Endothelial cell of umbilical vein (primary cell): ENCODE results near the gene HEXIM2. TPM values are rescaled to one million over a fixed set of nuclear protein-coding genes. Genes with fewer than 3 reads are reported as not detected.

Experiments
- BruUV-seq: library from RNA; stranded (reverse); fragments of 400-500 nt; replicated peaks from 2 replicates; lab custom pipeline; 2021; lab: Mats Ljungman, UMichigan
- CTCF ChIA-PET: fragments of 300-600, 350-600 bp; sonication (Branson Sonifier 250); formaldehyde crosslinking; loops from one replicate; lab custom pipeline; 2021; ENCODE audit warnings: antibody characterized with exemption, inconsistent platforms; lab: Charles Lee
- POLR2A ChIA-PET: fragments of 300-600, 350-600 bp; sonication (Branson Sonifier 250); formaldehyde crosslinking; loops from one replicate; lab custom pipeline; 2021; ENCODE audit warnings: antibody characterized with exemption, inconsistent platforms; lab: Charles Lee
- DNase-seq: peaks from one replicate; pipeline ENCODE4 v3.0.0-alpha.2; 2011; ENCODE audit warnings: low read depth, low spot score
- FAIRE-seq: peaks from 2 replicates; lab custom pipeline; 2011; peaks lifted over from hg19 to GRCh38; lab: Jason Lieb, UNC
- H2AFZ ChIP-seq: 2 replicates; pipeline ENCODE4 v1.6.0; 2012; ENCODE audit warnings: low read depth, low read length, control low read depth, inconsistent platforms
- H3K27ac ChIP-seq: 2 replicates; pipeline ENCODE4 v1.5.1; 2011; ENCODE audit warnings: low read depth, mild to moderate bottlenecking, control low read depth, low read length, moderate library complexity; ENCODE audit not compliant: insufficient read depth
- H3K27me3 ChIP-seq, 2 experiments: 2 replicates each; pipeline versions ENCODE4 v1.6.0 to v1.6.1; 2011; ENCODE audit warnings: low read length in 2 of 2, mixed read lengths in 1 of 2; ENCODE audit not compliant: control insufficient read depth in 2 of 2, insufficient read depth in 2 of 2
- H3K36me3 ChIP-seq, 2 experiments: 2 replicates in 1 of 2; 3 replicates in 1 of 2; pipeline ENCODE4 v1.5.1; 2011; ENCODE audit warnings: low read length in 2 of 2, mild to moderate bottlenecking in 1 of 2, moderate library complexity in 1 of 2; ENCODE audit not compliant: control insufficient read depth in 2 of 2, insufficient read depth in 2 of 2; ENCODE audit errors: extremely low read depth in 1 of 2
- H3K4me1 ChIP-seq: 3 replicates; pipeline ENCODE4 v1.5.1; 2011; ENCODE audit warnings: mild to moderate bottlenecking, low read length; ENCODE audit not compliant: control insufficient read depth, insufficient read depth; ENCODE audit errors: extremely low read depth
- H3K4me2 ChIP-seq: 2 replicates; pipeline ENCODE4 v1.6.1; 2011; ENCODE audit warnings: low read length, control low read depth, mixed read lengths; ENCODE audit not compliant: insufficient read depth
- H3K4me3 ChIP-seq, 3 experiments: fragments of 200-600 bp in 1 of 3; sonication (generic), shearing (Covaris generic) in 1 of 3; replicated peaks in 1 of 3; 2 replicates each; pipeline ENCODE4 v1.5.1; 2011 to 2016; ENCODE audit warnings: control low read depth in 3 of 3, low read length in 3 of 3, mild to moderate bottlenecking in 2 of 3, inconsistent platforms in 1 of 3, low read depth in 1 of 3, moderate library complexity in 1 of 3; ENCODE audit not compliant: insufficient read depth in 1 of 3
- H3K79me2 ChIP-seq: 2 replicates; pipeline ENCODE4 v1.6.0; 2012; ENCODE audit warnings: low read length, inconsistent platforms; ENCODE audit not compliant: control insufficient read depth, insufficient read depth
- H3K9ac ChIP-seq: replicated peaks from 2 replicates; pipeline ENCODE3; 2011; ENCODE audit warnings: low read length, control low read depth; ENCODE audit not compliant: insufficient read depth; ENCODE audit errors: extremely low read depth
- H3K9me1 ChIP-seq: replicated peaks from 3 replicates; pipeline ENCODE4 v1.6.0; 2011; ENCODE audit warnings: mild to moderate bottlenecking, low read length; ENCODE audit not compliant: control insufficient read depth, insufficient read depth; ENCODE audit errors: extremely low read depth
- H3K9me3 ChIP-seq: replicated peaks from 2 replicates; pipeline ENCODE4 v1.5.1; 2012; ENCODE audit warnings: low read length, inconsistent platforms; ENCODE audit not compliant: control insufficient read depth, insufficient read depth
- H4K20me1 ChIP-seq: replicated peaks from 2 replicates; pipeline ENCODE3; 2011; ENCODE audit warnings: mild to moderate bottlenecking, low read length; ENCODE audit not compliant: control insufficient read depth, insufficient read depth; ENCODE audit errors: extremely low read depth
- EZH2 ChIP-seq: IDR thresholded peaks from 2 replicates; pipeline ENCODE4 v1.6.1; 2012; ENCODE audit warnings: borderline replicate concordance, low read depth, mild to moderate bottlenecking, moderate library complexity, low read length, inconsistent platforms; ENCODE audit not compliant: severe bottlenecking
- FOS ChIP-seq: IDR thresholded peaks from 2 replicates; pipeline ENCODE4 v1.6.1; 2011; ENCODE audit warnings: mild to moderate bottlenecking, low read length, moderate library complexity, borderline replicate concordance; ENCODE audit not compliant: insufficient read depth
- GATA2 ChIP-seq: IDR thresholded peaks from 2 replicates; pipeline ENCODE4 v1.7.0; 2011; ENCODE audit warnings: low read depth, mild to moderate bottlenecking, moderate library complexity, mixed read lengths, low read length; ENCODE audit not compliant: insufficient read length, insufficient read depth
- JUN ChIP-seq: IDR thresholded peaks from 2 replicates; pipeline ENCODE4 v1.6.1; 2011; ENCODE audit warnings: borderline replicate concordance, low read depth; ENCODE audit not compliant: insufficient read length, insufficient read depth
- MAX ChIP-seq: IDR thresholded peaks from 2 replicates; pipeline ENCODE4 v1.6.1; 2011; ENCODE audit not compliant: insufficient read depth, insufficient read length
- MYC ChIP-seq: IDR thresholded peaks from one replicate; pipeline ENCODE4 v1.6.1; 2011; ENCODE audit warnings: mild to moderate bottlenecking, low read depth, low read length
- POLR2A ChIP-seq: IDR thresholded peaks from 2 replicates; pipeline ENCODE4 v1.6.1; 2012; ENCODE audit warnings: low read depth, mild to moderate bottlenecking, control low read depth, low read length
- dilution Hi-C: fragments of 300-500 bp; cut with MboI; formaldehyde crosslinking; loops from one replicate; pipeline ENCODE4 v1.15.0; 2019; ENCODE audit warnings: low sequenced_read_pairs; ENCODE audit not compliant: extremely low pct_ligation_motif_present
- intact Hi-C: fragments of 100-400 bp; cut with micrococcal nuclease; formaldehyde crosslinking; loops from one replicate; pipeline ENCODE4 v1.10.0; 2022
- polyA plus RNA-seq, 4 experiments: library from polyadenylated mRNA; depleted of rRNA in 3 of 4; stranded (reverse) in 3 of 4; unstranded in 1 of 4; fragments of >200 nt; gene quantifications; 2 replicates each; pipeline versions ENCODE4 v1.2.1 to v1.2.3, GENCODE V29; 2011 to 2012; ENCODE audit warnings: missing spikeins in 1 of 4
- total RNA-seq: library from RNA; stranded (reverse); gene quantifications from 2 replicates; pipeline ENCODE4 v1.2.3, GENCODE V29; 2021
- TF ChIP-seq, protein P1 (sequence below), 2 donors: IDR thresholded peaks; 1 replicate in 1 of 2; 2 replicates in 1 of 2; pipeline ENCODE4 v1.5.1; 2011; ENCODE audit warnings: low read length in 2 of 2, mild to moderate bottlenecking in 2 of 2, moderate library complexity in 2 of 2, control low read depth in 1 of 2, inconsistent platforms in 1 of 2, low read depth in 1 of 2; ENCODE audit not compliant: insufficient read depth in 1 of 2; ENCODE audit errors: extremely low read depth in 1 of 2

The HEXIM2 gene
- total and polyA plus RNA-seq, 2 donors (not counting 3 experiments of a cell fraction or from before 2014, with no cell fraction given) = 2.9 to 3.8 TPM

- no peak overlapping the region for H2AFZ ChIP-seq
- DNase-seq (no peak), FAIRE-seq (no peak)
- H3K27ac ChIP-seq = no peak overlapping the region
- H3K9me3 ChIP-seq = no peaks in the 10 kb centered on the region
- no peak overlapping the region for H3K4me3 ChIP-seq
- TF ChIP-seq EZH2 = no peak
- no peak for TF ChIP-seq MYC
- no peak for TF ChIP-seq MAX
- no peak for TF ChIP-seq JUN
- no peak for TF ChIP-seq GATA2
- TF ChIP-seq, protein P1, sequence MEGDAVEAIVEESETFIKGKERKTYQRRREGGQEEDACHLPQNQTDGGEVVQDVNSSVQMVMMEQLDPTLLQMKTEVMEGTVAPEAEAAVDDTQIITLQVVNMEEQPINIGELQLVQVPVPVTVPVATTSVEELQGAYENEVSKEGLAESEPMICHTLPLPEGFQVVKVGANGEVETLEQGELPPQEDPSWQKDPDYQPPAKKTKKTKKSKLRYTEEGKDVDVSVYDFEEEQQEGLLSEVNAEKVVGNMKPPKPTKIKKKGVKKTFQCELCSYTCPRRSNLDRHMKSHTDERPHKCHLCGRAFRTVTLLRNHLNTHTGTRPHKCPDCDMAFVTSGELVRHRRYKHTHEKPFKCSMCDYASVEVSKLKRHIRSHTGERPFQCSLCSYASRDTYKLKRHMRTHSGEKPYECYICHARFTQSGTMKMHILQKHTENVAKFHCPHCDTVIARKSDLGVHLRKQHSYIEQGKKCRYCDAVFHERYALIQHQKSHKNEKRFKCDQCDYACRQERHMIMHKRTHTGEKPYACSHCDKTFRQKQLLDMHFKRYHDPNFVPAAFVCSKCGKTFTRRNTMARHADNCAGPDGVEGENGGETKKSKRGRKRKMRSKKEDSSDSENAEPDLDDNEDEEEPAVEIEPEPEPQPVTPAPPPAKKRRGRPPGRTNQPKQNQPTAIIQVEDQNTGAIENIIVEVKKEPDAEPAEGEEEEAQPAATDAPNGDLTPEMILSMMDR (IDR thresholded peaks at IDR 0.05; ENCODE audit: extremely low read depth in 1 of 2, insufficient read depth in 1 of 2, low read depth in 1 of 2, low read length in 2 of 2) = no peak
- no peak for TF ChIP-seq FOS
- no peak for TF ChIP-seq POLR2A
- no peaks in the 10 kb centered on the region for H3K79me2 ChIP-seq
- dilution Hi-C loops = no loop called here
- no peak overlapping the region for H3K9ac ChIP-seq
- BruUV-seq = no TSS peak
- H3K9me1 ChIP-seq = no peaks in the 10 kb centered on the region
- ChIA-PET POLR2A (interaction anchor here (0.7 to 1.6 kb wide), 2 partner anchors 10 to 22 kb away, joined by 3 to 17 read pairs; partner anchors contain the start of genes HEXIM1 and HEXIM2), CTCF (interaction anchor here (1.2 to 4.6 kb wide), 5 partner anchors 9 to 97 kb away, joined by 4 to 393 read pairs (median 9); partner anchors contain the start of gene HEXIM1)
- intact Hi-C loops = no loop called here
- no peaks in the 10 kb centered on the region for H4K20me1 ChIP-seq
- H3K4me2 ChIP-seq = no peak overlapping the region
- peaks cover 5% of the 10 kb centered on the region for H3K4me1 ChIP-seq
- no peaks in the 10 kb centered on the region for H3K27me3 ChIP-seq
- H3K36me3 ChIP-seq = no peaks in the 10 kb centered on the region
Observed at GRCh38 chr17:45138911-45139532, 22.7 kb upstream of the HEXIM2 start.
